ENCODE measurements around the gene RNF11.
"Not testable (repeated sequence)": the region's sequence is repeated elsewhere in the genome, so short reads cannot be mapped to it uniquely, and the experiment has no call there.

Gene RNF11

GRCh38 chr1:51216631-51217030 lies 19.4 kb upstream of the RNF11 start:
- CTCF ChIA-PET = interaction anchor here (0.5 kb wide), 1 partner anchor 247 kb away, joined by 3 read pairs; the partner anchor contains the start of gene CDKN2C
- DNase-seq (ENCODE audit: extremely low spot score) = no peak
- no peak for TF ChIP-seq SUZ12 (IDR thresholded peaks at IDR 0.05)
- no peak for TF ChIP-seq TARDBP (IDR thresholded peaks at IDR 0.05)
- no peak for TF ChIP-seq LEF1 (IDR thresholded peaks at IDR 0.05; ENCODE audit: borderline replicate concordance)
- no peak for TF ChIP-seq FOXM1 (IDR thresholded peaks at IDR 0.05; ENCODE audit: borderline replicate concordance)
- TF ChIP-seq CTBP1 (IDR thresholded peaks at IDR 0.05; ENCODE audit: borderline replicate concordance) = no peak
- no peak for TF ChIP-seq FOXA1 (IDR thresholded peaks at IDR 0.05)
- no peak for TF ChIP-seq ELF4 (IDR thresholded peaks at IDR 0.05)
- no peak for TF ChIP-seq HDGF (IDR thresholded peaks at IDR 0.05; ENCODE audit: borderline replicate concordance)
- no peak for TF ChIP-seq ZNF384 (IDR thresholded peaks at IDR 0.05)
- no peak for TF ChIP-seq SP1 (IDR thresholded peaks at IDR 0.05)
- no peak for TF ChIP-seq BHLHE40 (IDR thresholded peaks at IDR 0.05; ENCODE audit: borderline replicate concordance)
- TF ChIP-seq ARNT (IDR thresholded peaks at IDR 0.05) = no peak
- TF ChIP-seq L3MBTL2 (conservative IDR thresholded peaks at IDR 0.05) = no peak
- TF ChIP-seq NFRKB (IDR thresholded peaks at IDR 0.05) = no peak
- TF ChIP-seq PKNOX1 (IDR thresholded peaks at IDR 0.05) = no peak
- TF ChIP-seq FOXK2 (IDR thresholded peaks at IDR 0.05) = no peak
- POLR2A ChIA-PET = no interaction called here

- CTCF ChIA-PET = interaction anchor here (0.5 to 0.6 kb wide), 2 partner anchors 9 to 247 kb away, joined by 3 read pairs; partner anchors contain the start of gene CDKN2C
- DNase-seq (ENCODE audit: extremely low spot score) = no peak
- TF ChIP-seq FOXA1 (IDR thresholded peaks at IDR 0.05) (no peak), TARDBP (IDR thresholded peaks at IDR 0.05) (no peak), ELF4 (IDR thresholded peaks at IDR 0.05) (no peak), L3MBTL2 (conservative IDR thresholded peaks at IDR 0.05) (no peak), ARNT (IDR thresholded peaks at IDR 0.05) (no peak), BHLHE40 (IDR thresholded peaks at IDR 0.05; ENCODE audit: borderline replicate concordance) (no peak), FOXM1 (IDR thresholded peaks at IDR 0.05; ENCODE audit: borderline replicate concordance) (no peak), SP1 (IDR thresholded peaks at IDR 0.05) (no peak), SUZ12 (IDR thresholded peaks at IDR 0.05) (no peak), NFRKB (IDR thresholded peaks at IDR 0.05) (no peak), LEF1 (IDR thresholded peaks at IDR 0.05; ENCODE audit: borderline replicate concordance) (no peak), HDGF (IDR thresholded peaks at IDR 0.05; ENCODE audit: borderline replicate concordance) (no peak), PKNOX1 (IDR thresholded peaks at IDR 0.05) (no peak), FOXK2 (IDR thresholded peaks at IDR 0.05) (no peak), ZNF384 (IDR thresholded peaks at IDR 0.05) (no peak), CTBP1 (IDR thresholded peaks at IDR 0.05; ENCODE audit: borderline replicate concordance) (no peak)
- POLR2A ChIA-PET = no interaction called here
These were observed 19.0 kb upstream of the RNF11 start for GRCh38 chr1:51217101-51217500.

- CTCF ChIA-PET = no interaction called here
These were observed 17.5 kb upstream of the RNF11 start for GRCh38 chr1:51218570-51218969.

GRCh38 chr1:51219022-51219421 lies 17.1 kb upstream of the RNF11 start:
- ChIA-PET POLR2A (no interaction called here), CTCF (no interaction called here)
- TF ChIP-seq CTBP1 (IDR thresholded peaks at IDR 0.05; ENCODE audit: borderline replicate concordance) (no peak), SP1 (IDR thresholded peaks at IDR 0.05) (no peak)
- no peak for DNase-seq (ENCODE audit: extremely low spot score)

More at GRCh38 chr1:51218570-51218969, 17.5 kb upstream of the RNF11 start:
- POLR2A ChIA-PET = no interaction called here
- TF ChIP-seq L3MBTL2 (conservative IDR thresholded peaks at IDR 0.05) (no peak), CTBP1 (IDR thresholded peaks at IDR 0.05; ENCODE audit: borderline replicate concordance) (no peak), ELF4 (IDR thresholded peaks at IDR 0.05) (no peak), FOXA1 (IDR thresholded peaks at IDR 0.05) (no peak), SUZ12 (IDR thresholded peaks at IDR 0.05) (no peak), TARDBP (IDR thresholded peaks at IDR 0.05) (no peak), FOXK2 (IDR thresholded peaks at IDR 0.05) (no peak)
- no peak for DNase-seq (ENCODE audit: extremely low spot score)

GRCh38 chr1:51221529-51221928 lies 14.5 kb upstream of the RNF11 start:
- POLR2A ChIA-PET; DNase-seq (ENCODE audit: extremely low spot score); CTCF ChIA-PET: not testable (repeated sequence)

GRCh38 chr1:51222136-51222787 lies 13.8 kb upstream of the RNF11 start:
- ChIA-PET CTCF (interaction anchor here (0.7 kb wide), 1 partner anchor 313 kb away, joined by 3 read pairs; no protein-coding TSS in a partner anchor), POLR2A (no interaction called here)
- TF ChIP-seq TARDBP (IDR thresholded peaks at IDR 0.05) = no peak
- no peak for TF ChIP-seq ELF4 (IDR thresholded peaks at IDR 0.05)
- no peak for DNase-seq (ENCODE audit: extremely low spot score)

- no peak for DNase-seq (ENCODE audit: extremely low spot score)
- TF ChIP-seq LEF1 (IDR thresholded peaks at IDR 0.05; ENCODE audit: borderline replicate concordance) (no peak), FOXA1 (IDR thresholded peaks at IDR 0.05) (no peak), ELF4 (IDR thresholded peaks at IDR 0.05) (no peak), ARNT (IDR thresholded peaks at IDR 0.05) (no peak), TARDBP (IDR thresholded peaks at IDR 0.05) (no peak), SUZ12 (IDR thresholded peaks at IDR 0.05) (no peak), PKNOX1 (IDR thresholded peaks at IDR 0.05) (no peak), L3MBTL2 (conservative IDR thresholded peaks at IDR 0.05) (no peak), ZNF384 (IDR thresholded peaks at IDR 0.05) (no peak), BHLHE40 (IDR thresholded peaks at IDR 0.05; ENCODE audit: borderline replicate concordance) (no peak), CTBP1 (IDR thresholded peaks at IDR 0.05; ENCODE audit: borderline replicate concordance) (no peak), FOXM1 (IDR thresholded peaks at IDR 0.05; ENCODE audit: borderline replicate concordance) (no peak), FOXK2 (IDR thresholded peaks at IDR 0.05) (no peak), NFRKB (IDR thresholded peaks at IDR 0.05) (no peak), HDGF (IDR thresholded peaks at IDR 0.05; ENCODE audit: borderline replicate concordance) (no peak), SP1 (IDR thresholded peaks at IDR 0.05) (no peak)
- ChIA-PET POLR2A (no interaction called here), CTCF (no interaction called here)
These were observed 13.3 kb upstream of the RNF11 start for GRCh38 chr1:51222809-51223208.
